GM18868 (cell line): ENCODE results near the gene CFAP299.
"Not testable (repeated sequence)": the region's sequence is repeated elsewhere in the genome, so short reads cannot be mapped to it uniquely, and the experiment has no call there.

Experiments used
- ATAC-seq: cut with Tn5 transposase; IDR thresholded peaks from one replicate; pipeline ENCODE4 v1.9.1; 2021; ENCODE audit warnings: mild to moderate bottlenecking, moderate library complexity; ENCODE audit not compliant: unreplicated experiment

Gene CFAP299

DNA sequence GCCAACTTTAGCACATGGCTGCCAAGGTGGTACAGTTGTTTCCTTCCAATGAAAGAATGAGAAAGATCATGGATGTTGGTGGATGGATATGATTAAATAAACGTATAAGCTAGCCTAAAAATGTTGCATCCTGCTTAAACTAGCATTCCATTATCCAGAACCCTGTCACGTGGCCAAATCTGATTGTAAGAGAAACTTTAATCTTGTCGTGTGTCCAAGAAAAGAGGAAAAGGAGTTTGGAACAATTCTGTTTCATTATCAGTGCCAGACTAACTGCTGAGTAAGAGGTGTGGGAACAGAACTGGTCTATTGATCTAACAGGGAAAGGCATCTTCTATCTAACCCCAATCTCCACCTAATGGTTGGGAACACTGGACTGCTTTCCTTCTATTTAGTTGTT lies 369.8 kb downstream of the CFAP299 start:
- no peak for ATAC-seq

DNA sequence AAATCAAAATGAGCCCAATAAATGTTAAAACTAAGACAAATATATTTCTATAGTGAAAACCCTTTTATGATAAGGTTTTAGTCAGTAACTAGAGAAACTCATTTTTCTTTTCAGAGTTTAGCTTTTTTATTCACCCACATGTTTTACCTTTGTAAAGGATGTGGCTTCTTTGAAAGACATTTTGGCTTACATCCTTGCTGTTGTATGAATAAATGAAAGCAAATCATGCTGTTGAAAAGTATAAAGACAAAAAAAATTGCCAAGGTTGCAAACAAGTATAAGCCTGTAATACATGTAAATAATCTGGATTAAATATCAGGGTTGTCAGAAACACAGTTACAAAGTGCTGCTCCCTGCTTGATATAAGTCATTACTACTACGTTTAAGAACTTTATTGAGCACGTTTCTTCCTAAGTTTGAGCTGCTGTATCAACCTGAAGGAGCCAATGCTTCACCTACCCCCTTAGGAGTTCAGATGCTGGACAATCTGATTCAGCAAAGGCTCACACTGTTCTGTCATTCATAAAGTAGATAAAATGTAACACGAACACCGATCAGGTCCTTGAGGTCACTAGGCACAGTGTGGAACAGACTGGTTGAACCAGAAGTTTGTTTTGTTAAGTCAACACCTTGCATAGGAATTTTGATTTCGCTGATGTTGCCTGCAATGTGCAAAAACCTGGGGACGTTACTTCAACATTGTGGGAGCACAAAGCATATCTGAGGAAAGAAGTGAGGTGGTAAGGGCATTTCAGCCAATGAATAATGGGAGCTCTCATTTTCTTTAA lies 373.7 kb downstream of the CFAP299 start:
- no peak for ATAC-seq

DNA sequence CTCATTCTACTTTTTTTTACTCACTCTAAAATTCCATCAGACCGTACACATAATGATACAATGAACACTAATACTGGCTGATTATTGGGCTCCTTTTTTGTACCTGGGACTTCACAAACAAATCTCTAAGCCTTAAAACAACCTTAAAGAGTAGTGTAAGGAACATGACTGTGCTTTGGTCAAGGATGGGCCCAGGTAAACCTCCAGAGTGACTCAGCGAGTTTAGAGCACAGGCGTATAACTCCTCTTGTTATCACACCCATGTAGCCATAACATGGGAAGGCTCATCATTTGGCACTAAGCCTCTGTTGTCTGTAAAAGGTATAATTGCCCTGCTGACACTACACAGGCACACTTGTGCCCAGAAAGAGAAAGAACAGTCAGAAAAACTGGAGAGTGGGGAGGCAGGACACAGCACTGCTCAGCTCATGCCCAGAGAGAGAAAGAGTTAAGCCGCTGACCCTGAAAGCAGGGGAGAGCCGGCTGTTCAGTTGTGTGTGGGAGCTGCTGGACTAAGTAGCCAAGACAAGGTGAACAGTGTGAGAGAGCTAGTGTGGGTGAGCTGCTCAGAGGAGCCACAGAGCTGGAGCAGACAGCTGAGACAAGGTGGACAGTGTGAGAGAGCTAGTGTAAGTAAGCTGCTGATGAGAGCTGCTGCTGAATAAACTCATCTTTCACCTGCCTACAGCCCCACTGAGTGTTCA lies 375.4 kb downstream of the CFAP299 start:
- no peak for ATAC-seq

DNA sequence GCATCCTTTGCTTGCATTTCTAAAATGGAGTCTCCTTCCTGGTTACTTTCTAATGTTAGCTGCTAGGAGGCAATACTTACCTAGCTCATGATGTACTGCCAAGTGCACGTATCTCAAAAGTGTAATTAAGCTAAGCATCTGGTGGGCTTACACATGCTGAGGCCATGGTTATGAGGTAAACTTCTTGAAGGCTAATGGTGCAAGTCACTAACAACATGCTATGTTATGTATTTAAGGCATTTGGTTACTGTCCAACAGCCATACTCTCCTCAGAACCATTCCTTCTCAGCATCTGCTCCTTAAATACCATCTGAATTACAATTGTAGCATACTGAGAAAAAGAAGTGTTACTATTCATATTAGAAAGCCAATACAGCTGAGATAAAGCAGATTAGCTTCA lies 376.4 kb downstream of the CFAP299 start:
- ATAC-seq: no peak

DNA sequence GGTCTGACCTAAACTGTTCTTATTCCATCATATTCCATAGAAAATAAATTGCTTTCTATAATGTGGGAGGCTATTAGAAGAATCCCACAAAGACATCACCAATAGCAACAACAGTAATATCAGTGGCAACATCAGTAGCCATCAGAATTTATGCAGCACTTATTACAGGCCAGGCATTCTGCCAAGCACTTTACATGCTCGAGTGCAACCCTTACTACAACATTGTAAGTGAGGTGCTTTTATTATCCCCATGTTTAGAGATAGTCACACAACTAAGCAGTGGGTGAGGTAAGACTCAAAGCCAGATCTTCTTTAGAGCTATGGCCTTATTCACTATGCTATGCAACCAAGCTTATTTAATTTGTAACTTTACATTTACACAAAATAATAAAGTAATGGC lies 377.9 kb downstream of the CFAP299 start:
- no peak for ATAC-seq

DNA sequence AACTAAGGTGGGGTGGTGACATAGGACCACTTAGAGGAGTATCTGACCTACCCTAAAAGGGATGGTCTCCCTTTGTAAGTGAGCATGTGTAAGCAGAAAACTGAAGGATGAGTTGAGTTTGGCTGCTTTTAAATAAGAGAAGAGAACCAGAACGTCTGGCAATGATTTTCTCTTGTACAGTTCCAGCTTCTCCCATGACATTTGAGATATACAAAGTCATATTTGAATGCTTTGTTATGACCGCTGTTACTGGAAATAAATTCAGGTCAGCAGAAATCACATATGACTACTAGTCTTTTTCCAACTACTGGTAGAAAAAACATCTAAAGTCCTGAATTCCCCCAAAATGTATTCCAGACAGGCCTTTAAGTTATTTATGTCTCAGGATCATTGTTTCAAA lies 381.7 kb downstream of the CFAP299 start:
- no peak for ATAC-seq

DNA sequence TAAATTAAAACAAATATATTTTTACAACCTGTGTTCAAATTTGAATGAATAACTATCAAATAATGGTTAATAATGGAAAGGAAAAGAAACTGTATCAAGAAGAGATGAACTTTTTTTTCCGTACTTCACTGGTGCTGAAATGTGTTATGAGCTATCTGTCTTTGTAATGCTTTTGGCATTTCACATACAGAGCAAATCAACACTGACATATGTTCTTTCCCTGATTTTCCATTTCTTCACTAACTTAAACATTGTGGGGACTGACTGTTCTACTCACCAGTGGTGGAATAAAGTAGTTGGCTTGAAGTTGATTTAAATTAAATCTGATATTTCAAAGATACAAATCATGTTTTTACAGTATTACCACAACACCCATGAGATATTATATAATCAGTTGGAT lies 390.9 kb downstream of the CFAP299 start:
- ATAC-seq: no peak

DNA sequence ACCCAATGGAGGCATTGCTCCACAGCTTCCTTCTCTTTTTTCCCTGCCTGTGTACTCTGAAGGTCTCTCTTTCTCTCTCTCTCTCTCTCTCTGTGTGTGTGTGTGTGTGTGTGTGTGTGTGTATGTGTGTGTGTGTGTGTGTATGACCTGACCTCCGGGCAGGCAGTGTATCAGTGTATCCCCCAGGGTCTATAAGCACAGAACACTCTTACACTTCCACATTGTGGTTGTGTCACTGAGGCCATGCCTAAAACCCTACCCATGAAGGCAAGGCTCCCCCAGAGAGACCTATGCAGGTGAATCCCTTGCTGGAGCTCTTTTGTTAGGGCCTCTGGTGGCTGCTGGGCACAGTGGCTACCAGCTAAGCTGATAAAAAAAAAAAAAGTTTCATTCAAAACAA lies 394.6 kb downstream of the CFAP299 start:
- no peak for ATAC-seq

DNA sequence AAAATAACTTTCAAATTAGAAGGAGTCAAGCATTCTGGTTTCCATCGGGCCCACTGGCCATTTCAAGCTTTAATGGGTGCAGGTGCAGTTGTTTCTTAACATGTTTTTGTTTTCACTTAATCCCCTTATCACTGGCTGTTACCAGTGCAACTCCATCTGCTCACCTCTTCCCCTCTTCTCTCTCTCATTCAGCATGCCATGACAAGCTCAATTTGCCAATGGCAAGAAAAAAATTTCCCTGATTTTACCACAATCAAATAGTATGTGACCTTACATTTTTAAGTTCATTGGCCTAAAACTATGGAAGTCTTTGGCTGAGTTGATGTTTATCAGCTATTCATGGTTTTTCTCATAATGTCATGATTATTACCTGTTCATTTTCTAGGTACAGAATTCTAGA lies 395.9 kb downstream of the CFAP299 start:
- ATAC-seq: no peak

DNA sequence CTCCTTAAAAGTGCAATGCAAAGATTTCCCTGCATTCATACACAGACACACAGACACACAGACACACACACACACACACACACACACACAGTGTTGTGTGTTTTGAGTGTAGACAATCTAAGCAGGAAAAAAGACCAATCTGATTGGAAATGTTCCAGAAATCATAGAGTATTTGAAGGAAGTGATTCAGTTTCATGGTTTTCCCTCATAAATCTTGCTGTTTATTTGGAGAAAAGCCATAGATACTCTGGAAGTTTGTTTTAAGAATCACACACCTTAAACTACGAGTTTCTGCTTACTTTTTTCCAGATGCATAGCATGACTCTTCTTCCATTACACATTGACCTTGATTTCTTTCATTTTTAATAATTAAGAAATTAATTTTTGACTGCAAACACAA lies 396.5 kb downstream of the CFAP299 start:
- ATAC-seq: no peak

DNA sequence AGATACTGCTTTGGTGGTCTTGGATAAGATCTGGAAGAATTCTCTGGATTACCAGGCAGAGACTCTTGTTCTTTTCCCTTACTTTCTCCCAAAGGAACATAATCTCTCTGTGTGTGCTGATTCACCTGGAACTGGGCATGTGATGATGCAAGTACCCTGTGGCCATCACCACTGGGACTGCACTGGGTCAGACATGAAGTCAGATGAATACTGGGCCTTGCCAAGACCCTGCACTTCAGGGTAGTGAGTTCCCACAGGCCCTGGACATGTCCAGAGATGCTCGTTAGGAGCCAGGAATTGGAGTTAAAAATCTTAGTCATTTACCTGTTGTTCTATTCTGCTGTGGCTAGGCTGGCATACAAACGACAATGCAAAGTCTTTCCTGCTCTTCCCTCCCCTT lies 404.8 kb downstream of the CFAP299 start:
- no peak for ATAC-seq

DNA sequence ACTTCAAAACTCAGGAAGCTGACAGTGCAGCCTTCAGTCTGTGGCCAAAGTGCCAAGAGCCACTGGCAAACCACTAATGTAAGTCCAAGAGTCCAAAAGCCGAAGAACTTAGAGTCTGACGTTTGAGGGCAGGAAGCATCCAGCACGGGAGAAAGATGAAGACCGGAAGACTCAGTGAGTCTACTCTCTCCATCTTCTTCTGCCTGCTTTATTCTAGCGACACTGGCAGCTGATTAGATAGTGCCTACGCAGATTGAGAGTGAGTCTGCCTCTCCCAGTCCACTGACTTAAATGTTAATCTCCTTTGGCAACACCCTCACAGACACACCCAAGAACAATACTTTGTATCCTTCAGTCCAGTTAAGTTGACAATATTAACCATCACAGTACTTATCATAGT lies 414.0 kb downstream of the CFAP299 start:
- not testable (repeated sequence) for ATAC-seq

DNA sequence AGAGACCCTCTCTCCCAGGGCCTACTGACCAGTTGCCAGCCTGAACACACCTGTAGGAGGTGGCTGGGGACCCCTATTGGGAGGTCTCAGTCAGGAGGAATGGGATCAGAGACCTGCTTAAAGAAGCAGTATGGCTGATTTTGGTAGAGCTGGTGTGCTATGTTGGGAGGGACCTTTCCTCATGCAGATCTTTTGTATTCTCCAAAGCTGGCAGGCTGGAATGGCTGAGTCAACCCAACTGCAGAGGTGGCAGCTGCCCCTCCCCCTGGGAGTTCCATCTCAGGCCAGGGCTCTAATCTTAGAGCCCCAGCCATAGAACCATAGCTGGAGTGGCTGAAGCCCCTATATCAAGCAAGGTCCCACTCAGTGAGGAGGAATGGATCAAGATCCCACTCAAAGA lies 415.7 kb downstream of the CFAP299 start:
- no peak for ATAC-seq

DNA sequence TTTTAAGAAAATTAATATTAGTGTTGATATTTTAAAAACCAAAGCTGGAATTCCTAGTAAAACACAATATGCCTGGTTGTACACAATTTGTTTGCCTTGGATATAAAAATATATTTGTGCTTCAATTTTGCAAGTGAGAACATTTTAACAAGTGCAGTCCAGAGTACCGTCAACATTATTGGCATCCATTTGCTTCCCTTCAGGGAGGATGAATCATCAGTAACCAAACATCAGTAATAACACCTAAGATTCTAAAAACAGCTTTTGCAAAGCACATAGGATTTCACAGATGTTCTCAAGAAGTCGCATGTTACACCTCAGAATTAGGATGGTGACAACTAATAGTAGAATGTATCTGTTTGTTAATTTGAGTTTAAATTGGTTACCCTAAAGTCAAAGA lies 432.4 kb downstream of the CFAP299 start:
- ATAC-seq: no peak

DNA sequence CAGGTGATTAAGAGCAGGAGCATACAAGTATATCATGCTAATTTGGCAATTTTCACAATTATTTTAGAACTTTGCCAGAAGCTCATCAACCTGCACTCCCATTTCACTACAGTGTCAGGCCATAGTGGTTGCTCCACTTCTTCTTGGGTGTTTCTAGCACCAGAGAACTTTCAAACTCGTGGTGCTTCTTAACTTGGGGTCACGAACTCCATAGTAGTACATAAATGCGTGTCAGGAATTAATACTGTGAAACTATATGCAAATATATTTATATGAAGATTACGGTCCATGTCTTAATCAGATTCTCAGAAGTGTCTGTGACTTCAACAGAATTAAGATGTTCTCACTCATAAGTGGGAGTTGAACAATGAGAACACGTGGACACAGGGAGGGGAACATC lies 440.6 kb downstream of the CFAP299 start:
- ATAC-seq: no peak

DNA sequence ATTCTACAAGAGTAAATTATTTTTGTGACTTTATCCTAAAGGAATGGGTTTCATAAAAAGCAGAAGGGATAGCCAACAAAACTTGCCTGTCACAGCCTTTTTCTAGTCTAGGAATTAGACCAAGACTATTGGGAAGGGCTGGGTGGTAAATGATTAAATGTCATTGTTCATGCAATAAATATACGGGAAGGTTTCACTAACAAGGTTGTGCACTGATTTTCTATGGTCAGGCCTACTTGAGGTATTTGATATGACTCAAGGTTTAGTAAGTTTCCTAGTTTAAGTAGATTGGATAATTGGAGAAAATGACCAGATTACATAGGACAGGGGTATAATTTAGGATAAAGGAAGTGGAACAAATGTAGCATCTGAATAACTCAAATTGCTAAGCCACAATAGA lies 445.9 kb downstream of the CFAP299 start:
- ATAC-seq: no peak

DNA sequence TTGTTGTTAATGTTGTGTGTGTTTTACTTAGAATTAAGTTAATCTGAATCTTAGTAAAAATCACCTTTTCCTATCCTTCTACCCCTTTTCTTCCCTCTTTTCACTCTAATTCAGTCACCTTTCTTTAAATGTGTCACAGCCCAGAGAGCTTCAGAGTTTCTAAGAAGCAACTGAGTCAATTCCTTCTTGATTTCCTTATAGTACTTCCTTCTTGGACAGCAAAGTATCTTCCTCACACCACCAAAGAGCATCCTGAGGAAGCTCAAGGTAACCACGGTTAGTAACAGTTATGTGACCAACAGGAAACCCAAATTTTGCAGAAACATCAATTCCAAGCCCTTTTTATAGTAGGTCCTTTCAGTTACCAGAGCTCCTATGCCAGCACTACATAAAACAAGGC lies 451.8 kb downstream of the CFAP299 start:
- ATAC-seq: no peak

DNA sequence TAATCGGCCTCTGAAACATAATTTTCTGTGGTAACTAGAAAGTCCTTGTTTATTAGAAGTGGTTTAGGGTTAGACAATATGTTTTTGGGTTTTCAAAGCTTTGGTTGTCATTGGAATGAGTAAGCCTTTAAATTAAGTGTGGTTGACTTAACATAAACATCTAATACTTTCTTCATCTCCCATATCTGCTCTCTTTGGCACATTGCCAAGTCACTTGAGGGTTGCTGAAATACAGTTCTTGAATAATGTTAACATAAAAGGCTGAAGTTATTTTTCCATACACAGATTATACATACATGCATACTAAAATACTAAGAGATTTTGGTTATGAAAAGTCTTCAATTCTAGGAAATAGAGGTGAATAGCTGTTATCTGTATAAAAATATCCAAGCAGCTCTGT lies 453.3 kb downstream of the CFAP299 start:
- ATAC-seq: no peak

DNA sequence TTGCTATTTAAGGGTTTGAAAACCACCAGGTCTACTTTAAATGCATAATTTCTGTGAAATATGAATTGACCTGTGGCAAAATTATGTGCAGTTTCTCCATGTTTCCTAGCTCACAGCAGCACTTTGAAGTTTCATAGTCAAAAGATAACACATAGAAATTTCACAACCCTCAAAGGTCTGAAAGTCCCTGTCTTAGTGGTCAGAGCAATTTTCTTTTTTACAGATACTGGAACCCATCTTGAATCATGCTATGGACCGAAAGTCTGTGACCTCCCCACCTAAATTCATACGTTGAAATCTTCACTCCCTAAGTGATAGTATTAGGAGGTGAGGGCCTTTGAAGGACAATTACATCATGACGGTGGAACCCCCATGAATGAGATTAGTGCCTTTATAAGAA lies 454.6 kb downstream of the CFAP299 start:
- ATAC-seq: peak; percentile 38

DNA sequence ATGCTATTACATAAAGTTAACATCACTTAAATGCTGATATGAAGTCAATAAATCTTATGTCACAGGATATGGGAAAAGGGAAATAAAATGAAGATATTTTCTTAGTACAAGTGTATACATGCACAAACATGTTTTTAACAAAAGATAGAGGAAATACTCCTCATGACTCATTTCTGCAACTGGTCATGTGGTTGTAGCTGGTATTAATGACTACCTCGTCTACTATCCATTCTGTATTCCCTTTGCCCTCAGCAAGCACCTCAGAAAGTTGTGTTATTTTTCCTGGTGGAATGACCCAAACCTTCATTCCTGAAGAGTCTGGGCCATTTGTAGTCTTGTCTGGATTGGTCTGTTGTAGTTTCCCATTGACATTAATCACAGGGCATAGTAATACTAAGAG lies 458.1 kb downstream of the CFAP299 start:
- not testable (repeated sequence) for ATAC-seq

DNA sequence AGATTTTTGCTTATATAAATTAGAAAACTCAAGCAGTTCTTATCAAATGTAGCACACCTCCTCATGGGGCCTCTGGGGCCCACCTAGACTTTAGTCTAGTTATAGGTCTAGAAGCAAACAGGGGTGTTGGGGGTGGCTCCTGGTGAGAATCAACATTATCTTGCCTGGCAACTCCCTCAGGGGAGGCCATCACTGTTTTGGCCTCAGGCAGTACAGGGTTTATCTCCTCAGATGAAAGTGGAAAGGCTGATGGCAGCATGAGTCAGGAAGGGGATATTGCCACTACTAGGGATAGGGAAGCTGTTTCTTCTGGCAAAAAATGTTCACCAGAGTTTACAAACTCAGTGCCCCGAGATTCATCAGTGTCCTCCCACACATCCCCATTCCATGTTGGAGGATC lies 462.6 kb downstream of the CFAP299 start:
- no peak for ATAC-seq

DNA sequence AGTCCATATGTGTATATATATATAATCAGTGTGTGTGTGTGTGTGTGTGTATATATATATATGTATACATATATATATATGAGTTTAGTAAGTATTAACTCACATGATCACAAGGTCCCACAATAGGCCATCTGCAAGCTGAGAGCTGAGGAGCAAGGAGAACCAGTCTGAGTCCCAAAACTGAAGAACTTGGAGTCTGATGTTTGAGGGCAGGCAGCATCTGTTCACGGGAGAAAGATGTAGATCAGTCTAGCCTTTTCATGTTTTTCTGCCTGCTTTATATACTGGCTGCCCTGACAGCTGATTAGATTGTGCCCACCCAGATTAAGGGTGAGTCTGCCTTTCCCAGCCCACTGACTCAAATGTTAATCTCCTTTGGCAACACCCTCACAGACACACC lies 465.2 kb downstream of the CFAP299 start:
- ATAC-seq: not testable (repeated sequence)

DNA sequence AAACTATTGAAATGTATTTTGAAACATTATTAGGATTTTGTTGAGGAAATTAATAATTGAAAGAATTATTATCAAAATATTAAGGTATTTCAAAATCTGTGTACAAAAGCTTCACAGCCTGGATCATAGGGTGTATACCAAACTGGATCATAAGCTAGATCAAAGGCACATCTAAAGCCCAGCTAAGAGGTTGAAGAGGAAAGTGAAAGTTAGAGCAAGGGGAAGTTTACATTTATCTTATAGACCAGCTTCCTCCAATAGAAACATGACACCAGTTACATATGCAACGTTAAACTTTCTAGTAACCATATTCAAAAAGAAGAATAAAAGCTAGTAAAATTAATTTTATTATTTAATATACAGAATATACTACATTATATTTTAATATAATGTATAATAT lies 467.8 kb downstream of the CFAP299 start:
- ATAC-seq: peak; percentile 92
